Caco-2 (cell line): Measurements from ENCODE around the gene MT3. TPM values are rescaled to one million over a fixed set of nuclear protein-coding genes. Genes with fewer than 3 reads are reported as not detected.

ENCODE experiments used
- BruUV-seq: library from RNA; stranded (reverse); fragments of 400-500 nt; replicated peaks from 2 replicates; lab custom pipeline; 2021; lab: Mats Ljungman, UMichigan
- CTCF ChIA-PET: fragments of 300-600 bp; sonication (Branson Sonifier 250); formaldehyde crosslinking; loops from one replicate; lab custom pipeline; 2022; ENCODE audit warnings: antibody characterized with exemption; lab: Charles Lee
- POLR2A ChIA-PET: fragments of 300-600 bp; sonication (Branson Sonifier 250); formaldehyde crosslinking; loops from one replicate; lab custom pipeline; 2022; ENCODE audit warnings: antibody characterized with exemption; lab: Charles Lee
- DNase-seq, 2 experiments: peaks; one replicate each; pipeline versions ENCODE4 v3.0.0 to v3.0.0-alpha.2; 2020 to 2022
- H3K27me3 ChIP-seq: replicated peaks from 2 replicates; pipeline ENCODE4 v1.6.0; 2011; ENCODE audit warnings: low read length; ENCODE audit not compliant: control insufficient read depth, insufficient read depth
- H3K36me3 ChIP-seq: 2 replicates; pipeline ENCODE4 v1.5.1; 2011; ENCODE audit warnings: low read length; ENCODE audit not compliant: control insufficient read depth, insufficient read depth
- H3K4me1 ChIP-seq: fragments of 250-450 bp; sonication (Bioruptor Pico); 2 replicates; pipeline ENCODE4 v1.5.1; 2020; ENCODE audit warnings: mild to moderate bottlenecking
- H3K4me3 ChIP-seq: 2 replicates; pipeline ENCODE4 v1.5.1; 2011; ENCODE audit warnings: low read depth, mild to moderate bottlenecking, control low read depth, low read length
- H3K9me3 ChIP-seq: fragments of 250-450 bp; sonication (Bioruptor Pico); 2 replicates; pipeline ENCODE4 v1.5.1; 2020; ENCODE audit warnings: mild to moderate bottlenecking, moderate library complexity
- H3K27ac Mint-ChIP-seq: one replicate; pipeline ENCODE4 v1.8.0; 2022; ENCODE audit warnings: mixed read lengths; ENCODE audit not compliant: unreplicated experiment
- H3K27me3 Mint-ChIP-seq: one replicate; pipeline ENCODE4 v1.8.0; 2022; ENCODE audit warnings: mixed read lengths; ENCODE audit not compliant: insufficient read depth, unreplicated experiment
- H3K36me3 Mint-ChIP-seq: one replicate; pipeline ENCODE4 v1.8.0; 2022; ENCODE audit warnings: mild to moderate bottlenecking, mixed read lengths; ENCODE audit not compliant: insufficient read depth, unreplicated experiment
- H3K4me1 Mint-ChIP-seq: one replicate; pipeline ENCODE4 v1.8.0; 2022; ENCODE audit warnings: low read depth, mixed read lengths; ENCODE audit not compliant: unreplicated experiment
- H3K4me3 Mint-ChIP-seq: one replicate; pipeline ENCODE4 v1.8.0; 2022; ENCODE audit warnings: mild to moderate bottlenecking, moderate library complexity, mixed read lengths; ENCODE audit not compliant: unreplicated experiment
- H3K9me3 Mint-ChIP-seq: one replicate; pipeline ENCODE4 v1.8.0; 2022; ENCODE audit warnings: mixed read lengths; ENCODE audit not compliant: unreplicated experiment
- intact Hi-C: fragments of 100-400 bp; cut with micrococcal nuclease; formaldehyde crosslinking; loops from one replicate; pipeline ENCODE4 v1.10.0; 2022; ENCODE audit not compliant: unreplicated experiment
- total RNA-seq: library from RNA; stranded (reverse); gene quantifications from 2 replicates; pipeline ENCODE4 v1.2.3, GENCODE V29; 2022
- TF ChIP-seq, protein P1 (sequence below), 2 experiments: fragments of 200-600 bp in 1 of 2; IDR thresholded peaks; 1 replicate in 1 of 2; 2 replicates in 1 of 2; pipeline versions ENCODE4 v1.5.1 to v1.8.0; 2011 to 2022; ENCODE audit warnings: antibody characterized with exemption in 1 of 2, control low read depth in 1 of 2, inconsistent platforms in 1 of 2, low read depth in 1 of 2, low read length in 1 of 2, mild to moderate bottlenecking in 1 of 2, moderate library complexity in 1 of 2; ENCODE audit not compliant: insufficient read depth in 1 of 2, severe bottlenecking in 1 of 2, unreplicated experiment in 1 of 2

The MT3 gene
- total RNA-seq, 1 experiment from 2014 or later: not detected

- Histone ChIP-seq H3K36me3 (no peaks in the 10 kb centered on the region), H3K4me1 (no peaks in the 10 kb centered on the region), H3K4me3 (no peak overlapping the region), H3K9me3 (no peaks in the 10 kb centered on the region), H3K27me3 (peaks cover 1% of the 10 kb centered on the region; the same call in 1 of the 2 replicates)
- BruUV-seq: no TSS peak
- TF ChIP-seq, protein P1, sequence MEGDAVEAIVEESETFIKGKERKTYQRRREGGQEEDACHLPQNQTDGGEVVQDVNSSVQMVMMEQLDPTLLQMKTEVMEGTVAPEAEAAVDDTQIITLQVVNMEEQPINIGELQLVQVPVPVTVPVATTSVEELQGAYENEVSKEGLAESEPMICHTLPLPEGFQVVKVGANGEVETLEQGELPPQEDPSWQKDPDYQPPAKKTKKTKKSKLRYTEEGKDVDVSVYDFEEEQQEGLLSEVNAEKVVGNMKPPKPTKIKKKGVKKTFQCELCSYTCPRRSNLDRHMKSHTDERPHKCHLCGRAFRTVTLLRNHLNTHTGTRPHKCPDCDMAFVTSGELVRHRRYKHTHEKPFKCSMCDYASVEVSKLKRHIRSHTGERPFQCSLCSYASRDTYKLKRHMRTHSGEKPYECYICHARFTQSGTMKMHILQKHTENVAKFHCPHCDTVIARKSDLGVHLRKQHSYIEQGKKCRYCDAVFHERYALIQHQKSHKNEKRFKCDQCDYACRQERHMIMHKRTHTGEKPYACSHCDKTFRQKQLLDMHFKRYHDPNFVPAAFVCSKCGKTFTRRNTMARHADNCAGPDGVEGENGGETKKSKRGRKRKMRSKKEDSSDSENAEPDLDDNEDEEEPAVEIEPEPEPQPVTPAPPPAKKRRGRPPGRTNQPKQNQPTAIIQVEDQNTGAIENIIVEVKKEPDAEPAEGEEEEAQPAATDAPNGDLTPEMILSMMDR (IDR thresholded peaks at IDR 0.05; ENCODE audit: insufficient read depth in 1 of 2, low read depth in 1 of 2, low read length in 1 of 2, severe bottlenecking in 1 of 2, unreplicated experiment in 1 of 2): no peak
- H3K27ac Mint-ChIP-seq: no peak overlapping the region
- CTCF ChIA-PET: interaction anchor here (0.7 kb wide), 1 partner anchor 110 kb away, joined by 6 read pairs; the partner anchor contains the start of gene NUDT21
- no peaks in the 10 kb centered on the region for H3K9me3 Mint-ChIP-seq
- H3K36me3 Mint-ChIP-seq: no peaks in the 10 kb centered on the region
- no peaks in the 10 kb centered on the region for H3K4me1 Mint-ChIP-seq
- POLR2A ChIA-PET: no interaction called here
- intact Hi-C loops: no loop called here
- peaks cover 17% of the 10 kb centered on the region for H3K27me3 Mint-ChIP-seq
- no peak for DNase-seq
- no peak overlapping the region for H3K4me3 Mint-ChIP-seq
These were observed 28.2 kb upstream of the MT3 start for GRCh38 chr16:56561126-56561525.

DNA sequence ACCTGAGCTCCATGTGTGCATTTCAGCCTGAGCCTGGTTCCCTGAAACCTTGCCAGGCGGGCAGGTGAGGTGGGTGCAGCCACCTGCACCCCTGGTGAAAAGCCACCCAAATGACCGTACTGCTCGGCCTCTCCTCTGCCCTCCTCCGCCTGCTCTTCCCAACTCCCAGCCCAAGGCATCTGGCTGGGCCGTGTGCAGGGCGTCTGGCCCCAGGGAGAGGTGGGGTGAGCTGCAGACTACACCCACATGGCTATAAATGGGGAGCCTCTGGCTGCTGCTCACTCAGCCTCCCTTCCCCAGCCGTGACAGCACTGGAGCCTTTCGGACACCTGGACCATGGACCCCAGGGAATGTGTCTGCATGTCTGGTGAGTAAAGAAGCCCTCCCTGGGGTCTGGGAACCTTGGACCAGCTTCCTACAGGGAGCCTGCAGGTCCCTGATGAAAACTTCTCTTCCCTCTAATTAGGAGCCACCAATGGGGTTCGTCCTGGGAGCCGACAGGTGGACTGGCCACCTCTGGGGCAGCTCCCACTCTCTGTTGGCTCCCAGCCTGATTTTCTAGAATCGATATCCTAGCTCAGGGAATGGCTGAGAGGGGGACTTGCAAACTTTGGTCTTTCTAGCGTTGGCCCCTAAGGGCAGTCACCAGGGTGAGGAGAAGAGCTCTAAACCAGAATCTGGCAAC is 24.4 kb upstream of the MT3 start, which contains the start of gene MT4:
Gene MT4, plus strand, starts transcription at position 281 of the 685 bp plus-strand sequence. Its CDS starts 56 bp downstream, at position 337.
- Histone ChIP-seq H3K9me3 (no peaks in the 10 kb centered on the region), H3K4me1 (no peaks in the 10 kb centered on the region), H3K4me3 (no peak within 1 kb of the TSS), H3K36me3 (no peaks in the 10 kb centered on the region), H3K27me3 (no peaks in the 10 kb centered on the region)
- DNase-seq: no peak
- intact Hi-C loops: no loop called here
- BruUV-seq: no TSS peak
- Mint-ChIP-seq H3K27me3 (peaks cover 15% of the 10 kb centered on the region), H3K36me3 (no peaks in the 10 kb centered on the region), H3K27ac (no peak within 1 kb of the TSS), H3K4me1 (no peaks in the 10 kb centered on the region), H3K4me3 (no peak within 1 kb of the TSS), H3K9me3 (no peaks in the 10 kb centered on the region)
- TF ChIP-seq, protein P1 (IDR thresholded peaks at IDR 0.05; ENCODE audit: insufficient read depth in 1 of 2, low read depth in 1 of 2, low read length in 1 of 2, severe bottlenecking in 1 of 2, unreplicated experiment in 1 of 2): no peak
- ChIA-PET POLR2A (no interaction called here), CTCF (no interaction called here)

DNA sequence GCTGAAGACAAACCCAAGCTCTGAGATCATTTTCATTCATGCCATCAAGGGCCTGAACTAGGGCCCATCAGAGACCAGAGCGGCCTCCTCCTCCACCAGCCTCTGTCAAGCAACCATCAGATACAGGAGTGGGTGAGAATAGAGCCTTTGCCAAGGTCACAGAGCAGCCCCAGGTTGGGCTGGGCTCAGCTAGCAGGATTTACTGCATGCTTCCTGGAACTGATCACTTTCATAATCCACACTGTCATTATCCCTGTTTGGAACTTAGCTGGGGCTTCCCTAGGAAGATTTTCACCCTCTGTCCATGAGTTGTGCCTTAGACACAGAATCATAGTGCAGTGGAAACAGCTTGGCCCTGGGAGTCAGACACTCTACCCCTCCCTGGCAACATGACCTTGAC is 19.4 kb upstream of the MT3 start:
- no peak overlapping the region for H3K4me3 ChIP-seq
- H3K36me3 ChIP-seq: no peaks in the 10 kb centered on the region
- CTCF ChIA-PET: no interaction called here
- POLR2A ChIA-PET: no interaction called here
- intact Hi-C loops: no loop called here
- Mint-ChIP-seq H3K36me3 (no peaks in the 10 kb centered on the region), H3K9me3 (peaks cover 19% of the 10 kb centered on the region), H3K27me3 (peaks cover 14% of the 10 kb centered on the region), H3K4me3 (no peak overlapping the region), H3K4me1 (no peaks in the 10 kb centered on the region), H3K27ac (no peak overlapping the region)
- TF ChIP-seq, protein P1 (IDR thresholded peaks at IDR 0.05; ENCODE audit: insufficient read depth in 1 of 2, low read depth in 1 of 2, low read length in 1 of 2, severe bottlenecking in 1 of 2, unreplicated experiment in 1 of 2): no peak
- H3K27me3 ChIP-seq: no peaks in the 10 kb centered on the region; the same call in 1 of the 2 replicates
- no peak for DNase-seq
- H3K4me1 ChIP-seq: no peaks in the 10 kb centered on the region
- H3K9me3 ChIP-seq: peaks cover 9% of the 10 kb centered on the region; the same call in 1 of the 2 replicates
- no TSS peak for BruUV-seq
